Endothelial cell (in vitro differentiated cells): ENCODE data around the gene C1QTNF9. TPM values are rescaled to one million over a fixed set of nuclear protein-coding genes. Genes with fewer than 3 reads are reported as not detected.

Source experiments
- DNase-seq: peaks from one replicate; pipeline ENCODE4 v3.0.0; 2021; ENCODE audit warnings: low spot score
- H3K27ac Mint-ChIP-seq: one replicate; pipeline ENCODE4 v1.8.0; 2021; ENCODE audit warnings: mixed read lengths, inconsistent platforms; ENCODE audit not compliant: unreplicated experiment
- H3K27me3 Mint-ChIP-seq: one replicate; pipeline ENCODE4 v1.8.0; 2021; ENCODE audit warnings: mild to moderate bottlenecking, moderate library complexity, mixed read lengths, inconsistent platforms; ENCODE audit not compliant: unreplicated experiment
- H3K36me3 Mint-ChIP-seq: one replicate; pipeline ENCODE4 v1.8.0; 2021; ENCODE audit warnings: mild to moderate bottlenecking, low read depth, mixed read lengths, inconsistent platforms; ENCODE audit not compliant: unreplicated experiment
- H3K4me1 Mint-ChIP-seq: one replicate; pipeline ENCODE4 v1.8.0; 2021; ENCODE audit warnings: mild to moderate bottlenecking, mixed read lengths, inconsistent platforms; ENCODE audit not compliant: unreplicated experiment
- H3K4me3 Mint-ChIP-seq: one replicate; pipeline ENCODE4 v1.8.0; 2021; ENCODE audit warnings: mild to moderate bottlenecking, mixed read lengths, inconsistent platforms; ENCODE audit not compliant: unreplicated experiment
- H3K9me3 Mint-ChIP-seq: one replicate; pipeline ENCODE4 v1.8.0; 2021; ENCODE audit warnings: mixed read lengths, inconsistent platforms; ENCODE audit not compliant: unreplicated experiment
- total RNA-seq: library from RNA; stranded (reverse); fragmentation: NEBNext Ultra II Directional; extraction: Animal tissue kit (Norgen Biotek cat#: 25700); gene quantifications from one replicate; pipeline ENCODE4 v1.2.1, GENCODE V29; 2021; ENCODE audit not compliant: unreplicated experiment
- TF ChIP-seq, protein P1 (sequence below): fragments of 200-600 bp; sonication (generic); IDR thresholded peaks from one replicate; pipeline ENCODE4 v1.5.0; 2021; ENCODE audit warnings: antibody characterized with exemption; ENCODE audit not compliant: unreplicated experiment

C1QTNF9 gene
- total RNA-seq, 1 donor from 2014 or later = not detected

- Mint-ChIP-seq H3K9me3 (no peaks in the 10 kb centered on the region), H3K4me1 (no peaks in the 10 kb centered on the region), H3K27ac (no peak overlapping the region), H3K27me3 (peaks cover 6% of the 10 kb centered on the region), H3K4me3 (no peak overlapping the region), H3K36me3 (no peaks in the 10 kb centered on the region)
- no peak for DNase-seq
- TF ChIP-seq, protein P1, sequence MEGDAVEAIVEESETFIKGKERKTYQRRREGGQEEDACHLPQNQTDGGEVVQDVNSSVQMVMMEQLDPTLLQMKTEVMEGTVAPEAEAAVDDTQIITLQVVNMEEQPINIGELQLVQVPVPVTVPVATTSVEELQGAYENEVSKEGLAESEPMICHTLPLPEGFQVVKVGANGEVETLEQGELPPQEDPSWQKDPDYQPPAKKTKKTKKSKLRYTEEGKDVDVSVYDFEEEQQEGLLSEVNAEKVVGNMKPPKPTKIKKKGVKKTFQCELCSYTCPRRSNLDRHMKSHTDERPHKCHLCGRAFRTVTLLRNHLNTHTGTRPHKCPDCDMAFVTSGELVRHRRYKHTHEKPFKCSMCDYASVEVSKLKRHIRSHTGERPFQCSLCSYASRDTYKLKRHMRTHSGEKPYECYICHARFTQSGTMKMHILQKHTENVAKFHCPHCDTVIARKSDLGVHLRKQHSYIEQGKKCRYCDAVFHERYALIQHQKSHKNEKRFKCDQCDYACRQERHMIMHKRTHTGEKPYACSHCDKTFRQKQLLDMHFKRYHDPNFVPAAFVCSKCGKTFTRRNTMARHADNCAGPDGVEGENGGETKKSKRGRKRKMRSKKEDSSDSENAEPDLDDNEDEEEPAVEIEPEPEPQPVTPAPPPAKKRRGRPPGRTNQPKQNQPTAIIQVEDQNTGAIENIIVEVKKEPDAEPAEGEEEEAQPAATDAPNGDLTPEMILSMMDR = no peak
These were observed 42.0 kb downstream of the C1QTNF9 start for GRCh38 chr13:24351423-24351822.

GRCh38 chr13:24353736-24354135 lies 44.4 kb downstream of the C1QTNF9 start:
- Mint-ChIP-seq H3K27ac (no peak overlapping the region), H3K4me3 (no peak overlapping the region), H3K4me1 (no peaks in the 10 kb centered on the region), H3K27me3 (peaks cover 6% of the 10 kb centered on the region), H3K9me3 (no peaks in the 10 kb centered on the region), H3K36me3 (no peaks in the 10 kb centered on the region)
- DNase-seq = no peak
- TF ChIP-seq, protein P1 = no peak

- TF ChIP-seq, protein P1 = no peak
- H3K27ac Mint-ChIP-seq = no peak overlapping the region
- H3K4me3 Mint-ChIP-seq = no peak overlapping the region
- H3K9me3 Mint-ChIP-seq = no peaks in the 10 kb centered on the region
- H3K4me1 Mint-ChIP-seq = no peaks in the 10 kb centered on the region
- H3K27me3 Mint-ChIP-seq = peaks cover 4% of the 10 kb centered on the region
- H3K36me3 Mint-ChIP-seq = no peaks in the 10 kb centered on the region
- no peak for DNase-seq
These were observed 45.7 kb downstream of the C1QTNF9 start for GRCh38 chr13:24355103-24355502.

- Mint-ChIP-seq H3K27me3 (peaks cover 4% of the 10 kb centered on the region), H3K27ac (no peak overlapping the region), H3K4me3 (no peak overlapping the region), H3K4me1 (no peaks in the 10 kb centered on the region), H3K9me3 (no peaks in the 10 kb centered on the region), H3K36me3 (no peaks in the 10 kb centered on the region)
- no peak for DNase-seq
- TF ChIP-seq, protein P1 = no peak
These were observed 46.9 kb downstream of the C1QTNF9 start for GRCh38 chr13:24356270-24356669.

GRCh38 chr13:24356837-24357236 lies 47.5 kb downstream of the C1QTNF9 start:
- Mint-ChIP-seq H3K36me3 (no peaks in the 10 kb centered on the region), H3K4me1 (no peaks in the 10 kb centered on the region), H3K27ac (no peak overlapping the region), H3K27me3 (peaks cover 4% of the 10 kb centered on the region), H3K9me3 (no peaks in the 10 kb centered on the region), H3K4me3 (no peak overlapping the region)
- DNase-seq = no peak
- TF ChIP-seq, protein P1 = no peak
